Bronchial epithelial cell (primary cell): Measurements from ENCODE around the gene MAK. TPM values are rescaled to one million over a fixed set of nuclear protein-coding genes. Genes with fewer than 3 reads are reported as not detected.
"Not testable (repeated sequence)": the region's sequence is repeated elsewhere in the genome, so short reads cannot be mapped to it uniquely, and the experiment has no call there.

Experiments used
- DNase-seq: peaks from one replicate; pipeline ENCODE4 v3.0.0-alpha.2; 2010; ENCODE audit warnings: low read depth
- FAIRE-seq: peaks from 2 replicates; lab custom pipeline; 2011; peaks lifted over from hg19 to GRCh38; lab: Jason Lieb, UNC
- H3K27me3 ChIP-seq: 2 replicates; pipeline ENCODE4 v1.5.1; 2011; ENCODE audit warnings: low read length; ENCODE audit not compliant: control insufficient read depth, insufficient read depth
- H3K36me3 ChIP-seq: 2 replicates; pipeline ENCODE4 v1.5.1; 2011; ENCODE audit warnings: low read length; ENCODE audit not compliant: control insufficient read depth, insufficient read depth
- H3K4me3 ChIP-seq: 2 replicates; pipeline ENCODE4 v1.5.1; 2011; ENCODE audit warnings: mild to moderate bottlenecking, low read depth, low read length, control low read depth
- total RNA-seq: library from RNA; depleted of rRNA; stranded (reverse); fragments of >200 nt; gene quantifications from 2 replicates; pipeline ENCODE4 v1.2.1, GENCODE V29; 2014
- TF ChIP-seq, protein P1 (sequence below): IDR thresholded peaks from 2 replicates; pipeline ENCODE4 v1.5.1; 2011; ENCODE audit warnings: mild to moderate bottlenecking, moderate library complexity, low read length, control low read depth, inconsistent platforms; ENCODE audit not compliant: insufficient read depth, severe bottlenecking

The MAK gene, protein sequence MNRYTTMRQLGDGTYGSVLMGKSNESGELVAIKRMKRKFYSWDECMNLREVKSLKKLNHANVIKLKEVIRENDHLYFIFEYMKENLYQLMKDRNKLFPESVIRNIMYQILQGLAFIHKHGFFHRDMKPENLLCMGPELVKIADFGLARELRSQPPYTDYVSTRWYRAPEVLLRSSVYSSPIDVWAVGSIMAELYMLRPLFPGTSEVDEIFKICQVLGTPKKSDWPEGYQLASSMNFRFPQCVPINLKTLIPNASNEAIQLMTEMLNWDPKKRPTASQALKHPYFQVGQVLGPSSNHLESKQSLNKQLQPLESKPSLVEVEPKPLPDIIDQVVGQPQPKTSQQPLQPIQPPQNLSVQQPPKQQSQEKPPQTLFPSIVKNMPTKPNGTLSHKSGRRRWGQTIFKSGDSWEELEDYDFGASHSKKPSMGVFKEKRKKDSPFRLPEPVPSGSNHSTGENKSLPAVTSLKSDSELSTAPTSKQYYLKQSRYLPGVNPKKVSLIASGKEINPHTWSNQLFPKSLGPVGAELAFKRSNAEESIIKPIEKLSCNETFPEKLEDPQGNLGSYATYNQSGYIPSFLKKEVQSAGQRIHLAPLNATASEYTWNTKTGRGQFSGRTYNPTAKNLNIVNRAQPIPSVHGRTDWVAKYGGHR
- total RNA-seq = not detected in 2 replicates

DNA sequence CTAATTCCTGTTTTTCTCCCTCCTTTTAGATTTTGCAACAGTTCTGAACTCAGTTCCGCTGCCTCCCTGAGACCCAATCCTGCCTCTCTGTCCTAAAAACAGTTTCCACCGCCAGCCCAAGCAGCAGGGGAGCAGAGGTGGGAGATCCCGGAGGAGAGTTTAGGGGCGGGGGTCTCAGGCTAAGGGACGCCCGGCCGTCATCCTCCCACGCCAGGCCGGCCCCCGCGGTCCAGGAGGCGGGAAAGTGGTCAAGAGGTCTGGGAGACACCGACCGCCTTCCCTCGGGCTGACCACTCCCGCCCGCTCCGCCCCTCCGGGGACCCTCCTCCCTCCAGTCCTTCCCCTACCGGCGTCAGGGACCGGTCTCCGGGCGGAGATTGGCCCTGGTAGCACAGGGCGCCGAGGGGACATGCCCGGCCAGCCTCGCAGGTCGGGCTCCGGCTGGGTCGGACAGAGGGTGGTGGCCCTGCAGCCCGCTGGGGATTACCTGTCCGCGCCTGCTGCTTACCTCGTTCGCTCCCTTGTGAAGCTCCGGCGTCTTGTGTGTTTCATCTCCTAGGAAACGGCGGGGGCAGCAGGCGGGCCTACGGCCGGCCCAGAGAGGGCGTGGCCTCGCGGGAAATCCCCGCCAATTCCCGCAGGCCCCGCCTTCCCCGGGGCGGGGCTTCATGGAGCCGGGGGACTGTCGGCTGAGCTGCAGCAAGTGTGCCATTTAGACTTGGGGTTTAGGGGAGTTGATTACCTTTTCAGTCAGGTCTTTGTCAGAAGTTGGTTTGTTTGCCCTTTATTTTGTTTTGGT lies at the start of gene MAK:
Gene MAK, minus strand, starts transcription at position 545 of the 799 bp plus-strand sequence. CDS start 7,891 bp downstream, outside the sequence.
- Histone ChIP-seq H3K4me3 (peak within 1 kb of the TSS; percentile 48), H3K36me3 (no peaks in the 10 kb centered on the region), H3K27me3 (no peaks in the 10 kb centered on the region)
- TF ChIP-seq, protein P1, sequence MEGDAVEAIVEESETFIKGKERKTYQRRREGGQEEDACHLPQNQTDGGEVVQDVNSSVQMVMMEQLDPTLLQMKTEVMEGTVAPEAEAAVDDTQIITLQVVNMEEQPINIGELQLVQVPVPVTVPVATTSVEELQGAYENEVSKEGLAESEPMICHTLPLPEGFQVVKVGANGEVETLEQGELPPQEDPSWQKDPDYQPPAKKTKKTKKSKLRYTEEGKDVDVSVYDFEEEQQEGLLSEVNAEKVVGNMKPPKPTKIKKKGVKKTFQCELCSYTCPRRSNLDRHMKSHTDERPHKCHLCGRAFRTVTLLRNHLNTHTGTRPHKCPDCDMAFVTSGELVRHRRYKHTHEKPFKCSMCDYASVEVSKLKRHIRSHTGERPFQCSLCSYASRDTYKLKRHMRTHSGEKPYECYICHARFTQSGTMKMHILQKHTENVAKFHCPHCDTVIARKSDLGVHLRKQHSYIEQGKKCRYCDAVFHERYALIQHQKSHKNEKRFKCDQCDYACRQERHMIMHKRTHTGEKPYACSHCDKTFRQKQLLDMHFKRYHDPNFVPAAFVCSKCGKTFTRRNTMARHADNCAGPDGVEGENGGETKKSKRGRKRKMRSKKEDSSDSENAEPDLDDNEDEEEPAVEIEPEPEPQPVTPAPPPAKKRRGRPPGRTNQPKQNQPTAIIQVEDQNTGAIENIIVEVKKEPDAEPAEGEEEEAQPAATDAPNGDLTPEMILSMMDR = no peak
- no peak for FAIRE-seq
- DNase-seq = peak; percentile 83

DNA sequence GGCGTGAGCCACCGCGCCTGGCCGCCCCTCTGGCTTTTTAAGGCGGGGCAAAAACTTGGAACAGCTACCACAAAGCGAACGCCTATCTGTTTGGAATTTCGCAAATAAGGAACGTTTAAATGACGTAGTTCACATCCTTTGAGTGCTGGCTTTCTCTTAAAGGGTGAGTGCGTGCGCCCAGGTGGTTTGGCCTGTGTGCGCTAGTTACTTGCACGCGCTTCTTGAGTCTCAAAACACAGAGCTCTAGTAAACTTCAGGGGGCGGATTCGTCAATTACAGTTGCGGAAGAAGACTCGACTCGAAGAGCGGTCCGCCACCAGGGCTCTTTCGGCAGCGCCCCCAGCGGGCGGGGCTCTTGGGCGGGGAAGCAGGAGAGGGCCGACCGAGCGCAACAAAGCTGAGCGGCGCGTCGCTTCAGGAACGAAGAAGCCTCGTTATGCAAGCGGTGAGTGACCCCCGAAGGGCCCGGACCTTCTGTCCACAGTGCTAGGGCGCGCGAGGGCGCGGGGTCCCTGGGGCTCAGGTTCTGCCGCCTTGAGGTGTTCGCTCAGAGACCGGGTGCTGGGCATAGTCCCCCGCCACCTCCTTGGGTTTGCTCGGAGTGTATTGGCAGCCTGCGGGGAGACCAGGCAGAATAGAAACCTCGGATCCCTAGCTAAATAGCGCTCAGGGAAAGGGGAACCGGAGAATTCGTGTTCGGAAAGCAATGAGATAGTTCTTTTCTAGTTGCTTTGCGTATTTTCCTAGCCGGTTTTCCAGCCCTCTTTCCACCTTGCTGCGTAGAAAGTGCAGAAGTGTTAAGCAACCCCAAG lies 48.6 kb upstream of the MAK start, which contains the start of gene SYCP2L:
Gene SYCP2L, plus strand, starts transcription at position 362 of the 812 bp plus-strand sequence. Its CDS starts 75 bp downstream, at position 437.
- no peak for FAIRE-seq
- Histone ChIP-seq H3K36me3 (no peaks in the 10 kb centered on the region), H3K27me3 (peaks cover 22% of the 10 kb centered on the region), H3K4me3 (peak within 1 kb of the TSS; percentile 31)
- TF ChIP-seq, protein P1 = peak; percentile 23
- DNase-seq = peak; percentile 82

DNA sequence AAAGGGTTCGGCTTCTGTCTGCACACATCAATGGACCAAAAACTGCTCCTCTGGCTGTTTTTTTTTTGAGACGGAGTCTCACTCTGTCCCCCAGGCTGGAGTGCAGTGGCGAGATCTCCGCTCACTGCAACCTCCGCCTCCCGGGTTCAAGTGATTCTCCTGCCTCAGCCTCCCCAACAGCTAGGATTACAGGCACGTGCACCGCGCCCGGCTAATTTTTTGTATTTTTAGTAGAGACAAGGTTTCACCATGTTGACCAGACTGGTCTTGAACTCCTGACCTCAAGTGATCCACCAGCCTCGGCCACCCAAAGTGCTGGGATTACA lies 48.0 kb upstream of the MAK start:
- DNase-seq, H3K36me3 ChIP-seq, FAIRE-seq, H3K4me3 ChIP-seq: not testable (repeated sequence)
- peaks cover 26% of the 10 kb centered on the region for H3K27me3 ChIP-seq

GRCh38 chr6:10884245-10884972 lies 46.1 kb upstream of the MAK start:
- H3K36me3 ChIP-seq = no peaks in the 10 kb centered on the region
- no peak for FAIRE-seq
- H3K4me3 ChIP-seq = no peak overlapping the region
- TF ChIP-seq, protein P1 = no peak
- H3K27me3 ChIP-seq = peaks cover 30% of the 10 kb centered on the region
- no peak for DNase-seq

DNA sequence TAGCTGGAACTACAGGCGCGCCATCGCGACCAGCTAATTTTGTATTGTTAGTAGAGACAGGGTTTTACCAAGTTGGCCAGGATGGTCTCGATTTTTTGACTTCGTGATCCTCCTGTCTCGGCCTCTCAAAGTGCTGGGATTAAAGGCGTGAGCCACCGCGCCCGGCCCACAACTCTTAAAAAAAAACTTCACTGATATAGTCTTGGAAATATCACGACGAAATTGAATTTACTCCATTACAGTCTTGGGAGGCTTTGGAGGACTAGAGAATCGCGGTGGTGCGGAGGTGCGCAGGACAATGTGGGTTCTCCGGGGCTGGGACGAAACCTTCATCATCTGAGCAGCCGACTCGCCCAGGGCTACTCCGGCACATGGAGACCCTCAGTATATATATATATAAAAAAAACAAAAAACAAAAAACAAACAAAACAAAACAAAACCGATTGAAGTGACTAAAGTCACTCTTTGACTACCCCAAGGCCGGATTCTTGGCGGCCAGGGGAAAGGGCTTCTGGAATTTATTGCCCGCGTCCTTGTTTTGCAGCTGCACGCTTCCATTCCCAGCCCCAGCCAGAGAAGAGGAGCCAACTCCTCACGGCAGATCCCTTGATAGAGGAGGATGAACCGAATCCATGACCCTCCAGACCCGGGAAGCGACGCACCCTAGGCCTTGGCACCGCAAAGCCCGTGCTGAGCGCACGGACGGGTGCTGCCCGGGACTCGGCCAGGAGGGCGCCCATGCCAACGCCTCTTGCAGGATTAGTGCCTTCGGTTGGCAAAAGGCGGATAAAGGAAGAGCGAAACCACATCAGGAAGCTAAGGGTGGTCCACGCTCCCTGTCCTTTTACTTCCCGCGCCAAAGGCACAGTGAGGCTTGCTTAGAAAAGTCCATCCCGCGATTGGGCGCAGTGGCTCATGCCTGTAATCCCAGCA lies 45.2 kb upstream of the MAK start:
- H3K4me3 ChIP-seq = no peak overlapping the region
- H3K27me3 ChIP-seq = peaks cover 32% of the 10 kb centered on the region
- TF ChIP-seq, protein P1 = no peak
- DNase-seq = no peak
- no peak for FAIRE-seq
- H3K36me3 ChIP-seq = no peaks in the 10 kb centered on the region
